Body of pancreas (tissue), 4 donors: ENCODE measurements around the gene CBLIF. TPM values are rescaled to one million over a fixed set of nuclear protein-coding genes. Genes with fewer than 3 reads are reported as not detected.
"Not testable (repeated sequence)": the region's sequence is repeated elsewhere in the genome, so short reads cannot be mapped to it uniquely, and the experiment has no call there.

Experiments
- ATAC-seq: fragments of 150-250 bp; one replicate; pipeline ENCODE4 v1.9.1; 2016
- DNase-seq, 4 donors: peaks; one replicate each; pipeline ENCODE4 v3.0.0-alpha.2; 2019
- H3K27ac ChIP-seq, 4 donors: fragments of 200-600 bp; sonication (generic); 1 replicate in 3 of 4; 2 replicates in 1 of 4; pipeline versions ENCODE4 v1.5.1 to v1.6.1; 2016 to 2019; ENCODE audit warnings: mild to moderate bottlenecking in 1 of 4, mixed read lengths in 1 of 4, moderate library complexity in 1 of 4
- H3K27me3 ChIP-seq, 2 donors: fragments of 200-600 bp; sonication (generic); one replicate each; pipeline ENCODE4 v1.6.0; 2016; ENCODE audit warnings: mild to moderate bottlenecking in 1 of 2
- H3K36me3 ChIP-seq, 2 donors: fragments of 200-600 bp; sonication (generic); replicated peaks in 1 of 2; 2 replicates each; pipeline ENCODE4 v1.5.1; 2016; ENCODE audit warnings: low read depth in 2 of 2; ENCODE audit not compliant: insufficient read depth in 1 of 2
- H3K4me1 ChIP-seq: fragments of 200-600 bp; sonication (generic); one replicate; pipeline ENCODE4 v1.6.0; 2016
- H3K4me3 ChIP-seq, 2 donors: fragments of 200-600 bp; sonication (generic); 1 replicate in 1 of 2; 2 replicates in 1 of 2; pipeline ENCODE4 v1.5.1; 2016 to 2019
- H3K9me3 ChIP-seq, 3 donors: fragments of 200-600 bp; sonication (generic); 1 replicate in 2 of 3; 2 replicates in 1 of 3; pipeline ENCODE4 v1.5.1; 2016
- CTCF ChIP-seq, 7 experiments: fragments of 450-650 bp in 4 of 7; fragments of 200-600 bp in 3 of 7; sonication (generic) in 3 of 7; IDR thresholded peaks; one replicate each; pipeline ENCODE4 v1.5.1; 2016 to 2019; ENCODE audit warnings: antibody characterized with exemption in 7 of 7
- POLR2A ChIP-seq, 3 donors: fragments of 450-650 bp; IDR thresholded peaks; one replicate each; pipeline ENCODE4 v1.6.1; 2016; ENCODE audit warnings: antibody characterized with exemption in 3 of 3, mild to moderate bottlenecking in 2 of 3
- WGBS, 2 donors: methylation state at CpG; one replicate each; pipeline ENCODE4 v1.1.5; 2017; 5-methylcytosine and 5-hydroxymethylcytosine counted together
- intact Hi-C: fragments of 100-400 bp; cut with DNase I; formaldehyde crosslinking; loops from one replicate; pipeline ENCODE4 v1.15.1; 2023
- total RNA-seq, 2 donors: library from RNA; depleted of rRNA; stranded (reverse); fragments of >200 nt; gene quantifications; one replicate each; pipeline ENCODE4 v1.1.0, GENCODE V29; 2016

CBLIF gene
- total RNA-seq, 2 donors from 2014 or later = not detected

- DNase-seq (no peak), ATAC-seq (no peak)
- H3K4me1 ChIP-seq = peaks cover 17% of the 10 kb centered on the region
- TF ChIP-seq POLR2A (IDR thresholded peaks at IDR 0.05) (no peak), CTCF (IDR thresholded peaks at IDR 0.05) (no peak)
- no peaks in the 10 kb centered on the region for H3K9me3 ChIP-seq
- H3K27ac ChIP-seq = no peak overlapping the region
- peaks cover 0 to 33% of the 10 kb centered on the region in 2 donors for H3K36me3 ChIP-seq
- H3K4me3 ChIP-seq = no peak overlapping the region
- WGBS, 2 donors = 91 to 93% methylated on average over 4 of the region's 4 CpGs
- intact Hi-C loops = no loop called here
- H3K27me3 ChIP-seq = no peaks in the 10 kb centered on the region
Observed at GRCh38 chr11:59791639-59792038, 53.7 kb downstream of the CBLIF start.

- 66 to 73% methylated on average over 3 of the region's 3 CpGs for WGBS, 2 donors
- TF ChIP-seq CTCF (IDR thresholded peaks at IDR 0.05) (no peak), POLR2A (IDR thresholded peaks at IDR 0.05) (no peak)
- no peak overlapping the region for H3K4me3 ChIP-seq
- ATAC-seq (no peak), DNase-seq (no peak)
- no peaks in the 10 kb centered on the region for H3K27me3 ChIP-seq
- no peaks in the 10 kb centered on the region for H3K9me3 ChIP-seq
- intact Hi-C loops = no loop called here
- peaks cover 0 to 14% of the 10 kb centered on the region in 2 donors for H3K36me3 ChIP-seq
- H3K4me1 ChIP-seq = peaks cover 27% of the 10 kb centered on the region
- peak overlapping the region in 2 of 4 donors; percentile 73 to 77 for H3K27ac ChIP-seq
Observed at GRCh38 chr11:59787816-59788215, 57.5 kb downstream of the CBLIF start.

GRCh38 chr11:59787255-59787588 lies 58.1 kb downstream of the CBLIF start:
- peak overlapping the region; percentile 64 to 77 (median 70) for H3K27ac ChIP-seq
- peaks cover 0 to 10% of the 10 kb centered on the region in 2 donors for H3K36me3 ChIP-seq
- intact Hi-C loops = no loop called here

GRCh38 chr11:59785818-59786217 lies 59.5 kb downstream of the CBLIF start:
- no peak for ATAC-seq
- no peak for DNase-seq
- 93 to 97% methylated on average over 4 of the region's 4 CpGs for WGBS, 2 donors
- no peaks in the 10 kb centered on the region for H3K27me3 ChIP-seq
- peaks cover 0 to 7% of the 10 kb centered on the region in 2 donors for H3K36me3 ChIP-seq
- TF ChIP-seq CTCF (IDR thresholded peaks at IDR 0.05) = no peak
- TF ChIP-seq POLR2A (IDR thresholded peaks at IDR 0.05) = no peak
- no peaks in the 10 kb centered on the region for H3K9me3 ChIP-seq
- H3K27ac ChIP-seq = no peak overlapping the region
- no peak overlapping the region for H3K4me3 ChIP-seq
- peaks cover 27% of the 10 kb centered on the region for H3K4me1 ChIP-seq
- intact Hi-C loops = no loop called here

More at GRCh38 chr11:59787255-59787588, 58.1 kb downstream of the CBLIF start:
- 69 to 72% methylated on average over 4 of the region's 4 CpGs for WGBS, 2 donors
- Histone ChIP-seq H3K9me3 (no peaks in the 10 kb centered on the region), H3K4me3 (no peak overlapping the region), H3K27me3 (no peaks in the 10 kb centered on the region), H3K4me1 (peaks cover 27% of the 10 kb centered on the region)
- no peak for ATAC-seq
- DNase-seq = no peak
- TF ChIP-seq CTCF (IDR thresholded peaks at IDR 0.05) (no peak), POLR2A (IDR thresholded peaks at IDR 0.05) (no peak)

GRCh38 chr11:59784441-59784840 lies 60.9 kb downstream of the CBLIF start:
- H3K4me3 ChIP-seq, H3K9me3 ChIP-seq, H3K36me3 ChIP-seq, intact Hi-C loops, DNase-seq, H3K27ac ChIP-seq, ATAC-seq, H3K27me3 ChIP-seq: not testable (repeated sequence)
- 90 to 96% methylated on average over 5 of the region's 5 CpGs for WGBS, 2 donors
- H3K4me1 ChIP-seq = peaks cover 27% of the 10 kb centered on the region
